H1 (cell line): ENCODE measurements around the gene CLASP2. TPM values are rescaled to one million over a fixed set of nuclear protein-coding genes. Genes with fewer than 3 reads are reported as not detected.
"Not testable (repeated sequence)": the region's sequence is repeated elsewhere in the genome, so short reads cannot be mapped to it uniquely, and the experiment has no call there.

ENCODE experiments used
- CTCF ChIA-PET: fragments of 300-600 bp; sonication (Branson Sonifier 250); formaldehyde crosslinking; loops from one replicate; lab custom pipeline; 2021; ENCODE audit not compliant: partially characterized antibody; lab: Charles Lee
- POLR2A ChIA-PET: fragments of 300-600 bp; sonication (Branson Sonifier 250); formaldehyde crosslinking; loops from one replicate; lab custom pipeline; 2021; ENCODE audit warnings: inconsistent platforms; ENCODE audit not compliant: partially characterized antibody; lab: Charles Lee
- DNase-seq, 2 experiments: peaks; one replicate each; pipeline versions ENCODE4 v3.0.0 to v3.0.0-alpha.2; 2010 to 2022; ENCODE audit warnings: low spot score in 2 of 2, low read depth in 1 of 2, mixed read lengths in 1 of 2
- FAIRE-seq: peaks from 2 replicates; lab custom pipeline; 2011; peaks lifted over from hg19 to GRCh38; lab: Jason Lieb, UNC
- H2AFZ ChIP-seq: 2 replicates; pipeline ENCODE4 v1.8.1; 2012; ENCODE audit warnings: low read length, inconsistent platforms
- H2AK5ac ChIP-seq: 2 replicates; pipeline ENCODE4 v1.6.1; 2013; ENCODE audit warnings: low read depth, low read length
- H2BK120ac ChIP-seq: replicated peaks from 2 replicates; pipeline ENCODE3; 2013; ENCODE audit warnings: low read depth, low read length, inconsistent platforms
- H2BK12ac ChIP-seq: 2 replicates; pipeline ENCODE4 v1.6.1; 2013; ENCODE audit warnings: low read depth, low read length
- H2BK15ac ChIP-seq: 2 replicates; pipeline ENCODE4 v1.6.1; 2013; ENCODE audit warnings: low read length
- H2BK20ac ChIP-seq: 2 replicates; pipeline ENCODE4 v1.6.1; 2013; ENCODE audit warnings: low read length
- H2BK5ac ChIP-seq: 2 replicates; pipeline ENCODE4 v1.6.1; 2013; ENCODE audit warnings: low read depth, low read length
- H3K14ac ChIP-seq: 2 replicates; pipeline ENCODE4 v1.6.1; 2013; ENCODE audit warnings: inconsistent platforms; ENCODE audit not compliant: insufficient read length
- H3K18ac ChIP-seq: 2 replicates; pipeline ENCODE4 v1.6.1; 2013; ENCODE audit warnings: low read length; ENCODE audit errors: extremely low read depth
- H3K23ac ChIP-seq: 2 replicates; pipeline ENCODE4 v1.6.1; 2013; ENCODE audit warnings: inconsistent platforms; ENCODE audit not compliant: insufficient read length
- H3K23me2 ChIP-seq: 2 replicates; pipeline ENCODE4 v1.6.1; 2013; ENCODE audit warnings: low read depth, low read length
- H3K27ac ChIP-seq: 2 replicates; pipeline ENCODE4 v1.6.1; 2011; ENCODE audit warnings: low read depth, low read length, inconsistent platforms
- H3K27me3 ChIP-seq, 4 experiments: replicated peaks in 1 of 4; 1 replicate in 1 of 4; 2 replicates in 3 of 4; pipeline versions ENCODE4 v1.6.1 to v1.8.1; 2011 to 2013; ENCODE audit warnings: low read length in 3 of 4, mild to moderate bottlenecking in 3 of 4, inconsistent platforms in 2 of 4, mixed read lengths in 2 of 4, moderate library complexity in 1 of 4; ENCODE audit not compliant: control insufficient read depth in 3 of 4, insufficient read depth in 3 of 4; ENCODE audit errors: extremely low read depth in 1 of 4
- H3K36me3 ChIP-seq, 4 experiments: 2 replicates each; pipeline versions ENCODE4 v1.6.1 to v1.8.1; 2011 to 2013; ENCODE audit warnings: mild to moderate bottlenecking in 4 of 4, low read length in 3 of 4, moderate library complexity in 2 of 4, control low read depth in 1 of 4, inconsistent platforms in 1 of 4; ENCODE audit not compliant: insufficient read depth in 4 of 4, control insufficient read depth in 2 of 4
- H3K4ac ChIP-seq: replicated peaks from 2 replicates; pipeline ENCODE3; 2013; ENCODE audit warnings: low read length, low read depth, mixed read lengths, inconsistent platforms; ENCODE audit not compliant: insufficient read length
- H3K4me1 ChIP-seq, 4 experiments: replicated peaks in 1 of 4; 1 replicate in 1 of 4; 2 replicates in 3 of 4; pipeline versions ENCODE4 v1.6.1 to v1.8.1; 2011 to 2013; ENCODE audit warnings: low read length in 3 of 4, inconsistent platforms in 2 of 4, mixed read lengths in 1 of 4; ENCODE audit not compliant: insufficient read depth in 4 of 4, control insufficient read depth in 3 of 4
- H3K4me2 ChIP-seq, 2 experiments: 2 replicates each; pipeline versions ENCODE4 v1.6.1 to v1.8.1; 2011 to 2013; ENCODE audit warnings: low read depth in 2 of 2, low read length in 2 of 2, control low read depth in 1 of 2, inconsistent platforms in 1 of 2, mild to moderate bottlenecking in 1 of 2; ENCODE audit not compliant: insufficient read depth in 1 of 2
- H3K4me3 ChIP-seq, 4 experiments: fragments of 200-600, 300-600 bp in 1 of 4; sonication (generic), shearing (Covaris generic), sonication (Bioruptor Twin) in 1 of 4; 2 replicates each; pipeline versions ENCODE4 v1.5.1 to v1.8.1; 2011 to 2016; ENCODE audit warnings: low read length in 4 of 4, low read depth in 3 of 4, control low read depth in 2 of 4, inconsistent platforms in 2 of 4, mild to moderate bottlenecking in 2 of 4, mixed read lengths in 1 of 4, moderate library complexity in 1 of 4; ENCODE audit not compliant: insufficient read depth in 2 of 4; ENCODE audit errors: extremely low read depth in 1 of 4
- H3K56ac ChIP-seq: replicated peaks from 2 replicates; pipeline ENCODE3; 2013; ENCODE audit warnings: low read depth, mild to moderate bottlenecking, mixed read lengths, low read length, inconsistent platforms; ENCODE audit not compliant: insufficient read length
- H3K79me1 ChIP-seq: 2 replicates; pipeline ENCODE4 v1.6.1; 2013; ENCODE audit warnings: low read depth, low read length, control low read depth
- H3K79me2 ChIP-seq, 2 experiments: 2 replicates each; pipeline versions ENCODE4 v1.6.1 to v1.8.1; 2012 to 2013; ENCODE audit warnings: low read length in 2 of 2, mild to moderate bottlenecking in 2 of 2, inconsistent platforms in 1 of 2; ENCODE audit not compliant: insufficient read depth in 2 of 2, control insufficient read depth in 1 of 2
- H3K9ac ChIP-seq, 4 experiments: replicated peaks in 1 of 4; 1 replicate in 1 of 4; 2 replicates in 3 of 4; pipeline versions ENCODE4 v1.6.1 to v1.8.1; 2011 to 2013; ENCODE audit warnings: low read depth in 3 of 4, low read length in 3 of 4, control low read depth in 2 of 4, mild to moderate bottlenecking in 2 of 4, moderate library complexity in 2 of 4, inconsistent platforms in 1 of 4; ENCODE audit errors: extremely low read depth in 1 of 4
- H3K9me3 ChIP-seq, 2 experiments: 2 replicates each; pipeline versions ENCODE4 v1.6.1 to v1.8.1; 2012 to 2013; ENCODE audit warnings: mild to moderate bottlenecking in 2 of 2, moderate library complexity in 2 of 2, control low read depth in 1 of 2, inconsistent platforms in 1 of 2, low read depth in 1 of 2, low read length in 1 of 2, mixed read lengths in 1 of 2; ENCODE audit not compliant: insufficient read depth in 2 of 2
- H4K20me1 ChIP-seq, 2 experiments: replicated peaks in 1 of 2; 2 replicates each; pipeline versions ENCODE3 to v1.8.1; 2011 to 2013; ENCODE audit warnings: inconsistent platforms in 2 of 2, low read length in 2 of 2, mild to moderate bottlenecking in 1 of 2; ENCODE audit not compliant: insufficient read depth in 2 of 2, control insufficient read depth in 1 of 2
- H4K5ac ChIP-seq: 2 replicates; pipeline ENCODE4 v1.6.1; 2013; ENCODE audit warnings: low read length, low read depth, mixed read lengths, inconsistent platforms; ENCODE audit not compliant: insufficient read length
- H4K8ac ChIP-seq: 2 replicates; pipeline ENCODE4 v1.8.0; 2013; ENCODE audit warnings: mild to moderate bottlenecking, moderate library complexity, low read length, inconsistent platforms; ENCODE audit not compliant: insufficient read depth; ENCODE audit errors: extremely low read depth
- H4K91ac ChIP-seq: replicated peaks from 2 replicates; pipeline ENCODE3; 2013; ENCODE audit warnings: low read length, mixed read lengths, inconsistent platforms; ENCODE audit not compliant: insufficient read length
- FOSL1 ChIP-seq: IDR thresholded peaks from 2 replicates; pipeline ENCODE4 v1.6.1; 2011; ENCODE audit warnings: mild to moderate bottlenecking, low read depth, low read length, moderate library complexity; ENCODE audit not compliant: insufficient read depth
- WGBS, 2 experiments: shearing (Covaris generic) in 1 of 2; methylation state at CpG; one replicate each; pipeline versions ENCODE4 v1.1.6 to v1.1.7; 2013 to 2015; ENCODE audit warnings: low lambda C conversion rate in 2 of 2, mixed read lengths in 2 of 2, inconsistent platforms in 1 of 2, low coverage in 1 of 2, missing lambda C conversion rate in 1 of 2; ENCODE audit not compliant: insufficient replicate concordance in 2 of 2, insufficient coverage in 1 of 2, insufficient read length in 1 of 2; ENCODE audit errors: extremely low coverage in 1 of 2, missing lambda C conversion rate in 1 of 2; 5-methylcytosine and 5-hydroxymethylcytosine counted together
- polyA plus RNA-seq, 7 experiments: library from polyadenylated mRNA; depleted of rRNA in 3 of 7; stranded (reverse) in 5 of 7; unstranded in 2 of 7; fragments of >200 nt in 5 of 7; fragments of 200-250 nt in 2 of 7; gene quantifications; 1 replicate in 5 of 7; 2 replicates in 1 of 7; 4 replicates in 1 of 7; pipeline versions ENCODE4 v1.2.1 to v1.2.3, GENCODE V29; 2011 to 2013; ENCODE audit warnings: missing spikeins in 2 of 7, mixed read lengths in 2 of 7
- small RNA-seq: library from polyadenylated mRNA; stranded (forward); fragments of <200 nt; extraction: miRNeasy Mini kit (QIAGEN cat#:217004); gene quantifications from one replicate; pipeline ENCODE3, GENCODE V24; 2013; ENCODE audit not compliant: insufficient read depth
- total RNA-seq: library from RNA; stranded (reverse); fragmentation: NEBNext Ultra II Directional; extraction: Animal tissue kit (Norgen Biotek cat#: 25700); gene quantifications from 2 replicates; pipeline ENCODE4 v1.2.1, GENCODE V29; 2021

The CLASP2 gene
- total and polyA plus RNA-seq, 2 of the 8 experiments (the other 6 are each of a cell fraction or from before 2014, with no cell fraction given), result 21.7 to 58.0 TPM

DNA sequence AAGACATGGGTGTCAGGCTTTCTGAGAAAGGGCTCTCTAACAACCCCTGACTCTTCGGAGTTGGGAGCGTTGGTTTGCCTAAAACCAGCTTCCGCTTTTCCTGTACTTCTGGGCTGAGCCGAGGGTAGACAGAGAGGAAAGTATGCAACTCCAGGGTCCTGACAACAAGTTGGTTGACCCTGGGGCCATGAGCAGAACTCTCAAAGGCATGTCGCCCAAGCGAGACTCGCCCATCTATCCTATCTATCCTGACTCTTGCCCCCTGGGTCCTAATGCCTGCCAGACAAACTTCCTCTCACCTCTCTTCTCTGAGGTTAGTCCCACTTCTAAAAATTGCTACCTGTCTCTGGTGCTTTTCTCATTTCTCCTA, 270.8 kb downstream of the CLASP2 start:
- 0 out of 2 replicates have a peak, but pooled peaks have one; percentile 69 for TF ChIP-seq FOSL1
- H2BK12ac ChIP-seq, POLR2A ChIA-PET, H4K5ac ChIP-seq, H2BK20ac ChIP-seq, H2BK15ac ChIP-seq, H3K9ac ChIP-seq, H3K14ac ChIP-seq, H3K23me2 ChIP-seq, H3K18ac ChIP-seq, H3K4me1 ChIP-seq, H3K79me1 ChIP-seq, H2AFZ ChIP-seq, H2BK120ac ChIP-seq, H2BK5ac ChIP-seq, H4K91ac ChIP-seq, H2AK5ac ChIP-seq, H3K36me3 ChIP-seq, H4K20me1 ChIP-seq, H3K23ac ChIP-seq, H3K79me2 ChIP-seq, H3K9me3 ChIP-seq, H4K8ac ChIP-seq, H3K4ac ChIP-seq, H3K27me3 ChIP-seq, FAIRE-seq, H3K56ac ChIP-seq, H3K27ac ChIP-seq: not testable (repeated sequence)
- DNase-seq, result peak in 1 of 2 experiments; percentile 58
- 16% methylated on average over 7 of the region's 7 CpGs; no CpG with 5 or more reads in 1 of the 2 experiments for WGBS, 2 experiments
- Histone ChIP-seq H3K4me3 (peak overlapping the region; percentile 40 to 67 (median 50)), H3K4me2 (peak overlapping the region; percentile 87 to 89)
- CTCF ChIA-PET, result interaction anchor here (0.6 kb wide), 1 partner anchor 334 kb away, joined by 6 read pairs; no protein-coding TSS in a partner anchor

Small RNA genes within 50 kb of the gene (small RNA-seq; reads per million reads assigned to genes)
- gene COX6CP10, result not detected
- not detected for gene RNA5SP128

Other genes with a start within 250 kb of the CLASP2 start
- gene PDCD6IP, start 80.4 kb upstream of the CLASP2 start, total RNA-seq, result 136 and 155 TPM in 2 replicates
- gene PDCD6IP, start 80.4 kb upstream of the CLASP2 start, polyA plus RNA-seq (2011; rRNA removed), result 61.7 and 107 TPM in 2 replicates